Hypothalamus (tissue), 51 donors: ENCODE measurements around the gene F5.

Experiments used
- DNase-seq, 51 donors: peaks; one replicate each; lab custom pipeline; 2025; lab: John Stamatoyannopoulos, UW

The F5 gene

DNA sequence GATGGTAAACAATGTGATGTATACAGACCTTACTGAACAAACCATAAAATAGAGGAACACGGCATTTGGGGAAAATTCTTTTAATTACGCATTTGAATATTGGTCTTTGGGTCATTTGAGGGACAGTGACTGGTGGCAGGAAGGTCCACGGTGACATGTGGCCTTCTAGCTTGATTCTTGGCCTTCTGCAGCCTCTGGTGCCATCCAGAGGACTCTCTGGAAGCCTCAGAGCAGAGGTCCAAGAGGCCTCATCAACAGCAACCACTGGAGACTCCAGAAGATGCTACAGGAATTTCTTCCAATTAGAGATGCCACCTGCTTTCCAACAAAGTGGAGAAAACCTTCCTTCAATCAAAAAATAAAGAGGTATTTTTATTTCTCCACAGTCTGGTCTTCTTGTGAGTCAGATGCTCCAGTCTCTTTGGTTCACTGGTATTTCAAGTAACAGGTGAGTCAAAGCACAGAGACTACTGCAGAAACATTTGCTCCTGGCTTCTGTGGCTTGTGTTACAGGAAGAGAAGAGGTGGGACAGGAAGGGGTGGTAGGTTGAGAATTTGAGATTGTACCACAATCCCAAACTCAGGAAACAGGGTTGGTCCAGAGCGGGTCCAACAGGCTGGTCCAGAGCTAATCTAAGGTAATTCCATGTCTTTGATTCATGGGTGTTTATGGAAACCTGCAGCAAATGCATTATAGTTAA, 2.7 kb upstream of the F5 start:
- no peak for DNase-seq

DNA sequence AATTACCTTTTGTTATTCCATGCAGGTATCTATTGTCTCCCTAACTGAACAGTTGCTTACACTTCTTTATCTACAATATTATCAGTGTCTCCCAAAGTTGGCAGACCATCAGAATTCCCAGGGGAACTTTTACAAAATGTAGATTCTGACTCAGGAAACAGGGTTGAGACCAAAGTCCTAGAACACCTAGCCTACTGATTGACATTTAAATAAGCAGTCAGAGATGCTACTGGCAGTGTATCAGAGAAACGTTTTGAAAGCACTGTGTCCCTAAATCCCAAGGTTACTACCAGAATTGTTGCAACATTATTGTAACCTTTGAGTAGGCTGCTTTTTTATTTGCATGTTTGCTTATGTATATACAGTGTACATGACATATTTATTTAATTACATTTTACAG, 1.8 kb upstream of the F5 start:
- no peak for DNase-seq

DNA sequence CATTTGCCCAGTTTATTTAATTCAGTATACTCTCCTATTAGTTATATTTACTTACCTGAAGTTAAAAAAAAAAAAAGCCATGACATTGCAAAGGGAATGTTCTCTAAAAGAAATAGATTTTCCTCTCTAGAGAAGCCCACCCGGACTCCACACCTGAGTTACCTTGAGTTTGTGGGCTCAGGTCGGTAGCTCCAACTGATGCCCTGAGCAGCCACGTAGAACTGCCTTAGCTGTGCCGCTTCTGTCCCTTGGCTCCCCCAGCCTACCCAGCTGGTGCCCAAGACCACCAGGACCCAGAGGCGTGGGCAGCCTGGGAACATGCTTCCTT, 250 bp downstream of the F5 start:
- no peak for DNase-seq

DNA sequence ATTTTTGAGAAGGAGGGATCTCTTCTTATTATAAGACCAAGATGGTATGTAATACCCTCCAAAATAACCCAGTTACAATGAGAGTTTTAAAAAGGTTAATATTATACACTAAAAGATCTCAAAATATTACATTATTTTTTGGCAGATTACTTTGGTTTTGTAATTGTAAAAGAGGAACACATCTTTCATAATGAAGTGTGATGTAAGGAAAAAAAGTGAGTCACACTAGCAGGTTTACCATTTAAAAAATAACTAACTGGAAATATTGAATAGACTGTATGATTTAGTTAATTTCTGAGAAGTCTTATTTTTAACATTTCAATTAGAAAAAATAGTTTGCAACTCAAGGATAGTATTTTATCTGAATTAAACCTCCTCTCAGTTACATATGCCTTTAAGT, 1.1 kb downstream of the F5 start:
- no peak for DNase-seq

DNA sequence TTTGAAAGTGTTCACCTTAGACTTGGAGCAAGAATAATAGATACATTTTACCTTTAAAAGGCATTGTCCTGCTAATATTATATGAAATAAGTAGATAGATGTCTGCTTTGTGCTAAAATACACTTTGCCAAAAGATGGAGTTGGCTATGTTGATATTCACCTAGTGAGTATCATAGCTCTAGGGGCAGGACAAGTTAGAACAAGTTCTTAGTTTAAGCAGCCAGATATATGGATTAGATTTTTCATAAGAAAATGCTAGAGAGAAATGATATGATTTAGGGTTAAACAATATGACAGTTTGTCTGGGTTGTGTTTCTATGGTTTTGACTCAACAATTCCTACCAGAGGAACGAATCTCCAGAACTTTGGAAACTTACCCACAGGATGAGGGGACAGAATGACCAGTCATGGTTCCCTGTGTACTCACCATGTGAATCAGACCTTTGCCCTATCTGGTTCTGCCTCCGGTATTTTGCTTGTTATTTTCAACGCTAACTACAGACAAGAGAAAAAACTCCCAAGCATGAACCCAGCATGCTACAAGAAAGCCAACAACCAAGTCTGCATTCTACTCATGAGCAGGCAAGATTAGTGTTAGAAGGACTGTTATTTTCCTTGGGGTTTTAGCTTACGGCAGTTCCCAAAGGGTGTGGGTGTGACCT, 1.7 kb downstream of the F5 start:
- DNase-seq, result no peak

DNA sequence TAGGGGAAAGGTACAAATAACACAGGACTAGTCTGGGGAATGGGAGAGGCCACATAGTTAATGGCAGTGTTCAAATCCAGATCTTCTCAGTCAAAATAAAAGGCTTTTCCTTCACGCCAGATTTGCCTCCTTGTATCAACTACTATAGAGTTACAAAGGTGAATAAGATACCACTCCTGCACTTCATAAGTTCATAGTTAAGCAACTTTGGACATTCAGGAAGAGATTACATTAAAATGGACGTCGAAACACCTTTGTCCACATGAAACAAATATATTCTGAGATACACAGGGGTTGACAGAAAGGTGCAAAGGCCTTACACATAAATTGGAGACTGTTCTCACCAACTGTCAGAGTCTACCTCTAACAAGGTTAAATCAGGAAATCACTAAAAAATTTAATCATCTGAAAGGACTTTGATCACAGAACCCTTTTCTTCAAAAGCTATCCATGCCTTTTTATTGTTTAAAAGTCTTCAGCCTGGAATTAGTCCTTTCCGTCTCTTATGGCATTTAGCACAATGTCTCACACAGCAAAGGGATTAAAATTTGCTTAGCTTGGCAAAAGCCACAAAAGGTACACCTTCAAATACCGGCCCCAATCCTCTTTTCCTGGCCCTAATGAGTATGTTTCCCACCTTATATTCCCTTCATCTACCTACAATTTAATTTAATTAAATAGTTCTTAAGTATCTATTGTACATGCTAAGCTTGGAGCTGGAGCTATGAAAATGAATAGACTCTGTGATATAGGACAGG, 8.1 kb downstream of the F5 start:
- no peak for DNase-seq

DNA sequence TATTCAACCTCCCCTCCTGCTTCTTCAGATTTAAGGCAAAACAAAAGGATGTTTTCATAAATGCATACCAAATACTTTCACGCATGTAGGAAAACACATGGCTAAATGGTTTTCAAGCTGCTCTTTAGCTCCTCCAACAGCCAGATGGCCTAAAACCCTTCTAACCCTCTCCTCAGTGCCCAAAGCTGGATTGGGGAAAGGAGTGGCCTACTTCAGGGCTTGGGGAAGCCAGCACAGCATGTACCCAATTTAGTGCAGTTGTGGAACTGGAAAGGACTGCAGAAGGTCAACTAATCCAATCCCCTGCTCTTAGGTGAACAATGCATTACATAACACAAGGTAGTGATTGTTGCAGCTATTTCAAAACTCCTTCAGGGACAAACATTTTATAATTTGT, 9.3 kb downstream of the F5 start:
- no peak for DNase-seq

DNA sequence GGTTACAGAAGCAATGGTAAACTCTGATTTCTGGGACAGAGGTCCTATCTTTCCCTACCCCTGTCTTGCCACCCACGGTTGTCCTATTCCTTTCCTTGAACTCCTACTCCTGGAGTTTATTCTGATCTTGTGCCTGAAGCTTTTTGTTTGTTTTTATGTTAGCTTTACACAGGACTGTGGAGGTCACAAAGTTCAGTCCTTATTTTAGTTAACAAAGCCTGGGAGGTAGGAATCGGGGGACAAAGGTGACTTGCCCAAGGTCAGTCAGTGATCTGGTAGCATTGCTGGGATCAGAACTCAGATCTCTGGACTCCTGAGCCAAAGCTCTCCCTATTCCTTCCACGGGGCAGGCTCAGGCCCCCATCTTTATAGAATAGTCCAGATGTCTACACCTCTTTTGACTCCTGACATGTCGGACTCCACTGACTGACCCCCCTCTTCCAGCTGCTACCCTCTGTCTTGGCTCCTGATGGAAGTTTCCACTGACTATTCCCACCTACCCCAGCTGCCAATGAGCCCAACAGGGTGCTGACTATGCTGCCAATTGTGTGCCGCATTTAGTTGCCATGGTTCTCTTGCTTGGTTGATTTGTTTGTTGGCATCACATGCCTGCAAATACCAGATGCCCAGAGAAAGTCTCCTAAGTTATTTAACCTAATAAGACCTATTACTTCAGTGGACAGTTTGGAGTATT, 9.9 kb downstream of the F5 start:
- peak in 11 of 51 donors; percentile 1 to 15 (median 7) for DNase-seq

DNA sequence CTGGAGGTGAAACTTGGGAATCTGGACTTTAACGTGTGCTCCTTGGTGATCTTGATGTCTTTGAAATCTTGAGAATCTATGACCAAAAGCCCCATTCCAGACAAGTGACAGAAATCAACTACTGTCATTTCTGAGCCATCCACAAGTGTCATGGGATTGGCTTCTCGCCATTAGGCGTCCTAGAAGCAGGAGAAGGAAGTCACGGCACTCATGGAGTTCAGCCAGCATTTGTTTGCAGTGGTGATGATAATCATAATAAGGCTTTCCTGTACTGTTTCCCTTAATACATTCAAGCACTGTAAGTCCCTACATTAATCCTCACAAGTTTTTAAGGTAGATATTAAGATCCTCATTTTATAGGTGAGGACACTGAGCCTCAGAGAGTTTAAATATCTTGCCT, 11.9 kb downstream of the F5 start:
- DNase-seq, result no peak

DNA sequence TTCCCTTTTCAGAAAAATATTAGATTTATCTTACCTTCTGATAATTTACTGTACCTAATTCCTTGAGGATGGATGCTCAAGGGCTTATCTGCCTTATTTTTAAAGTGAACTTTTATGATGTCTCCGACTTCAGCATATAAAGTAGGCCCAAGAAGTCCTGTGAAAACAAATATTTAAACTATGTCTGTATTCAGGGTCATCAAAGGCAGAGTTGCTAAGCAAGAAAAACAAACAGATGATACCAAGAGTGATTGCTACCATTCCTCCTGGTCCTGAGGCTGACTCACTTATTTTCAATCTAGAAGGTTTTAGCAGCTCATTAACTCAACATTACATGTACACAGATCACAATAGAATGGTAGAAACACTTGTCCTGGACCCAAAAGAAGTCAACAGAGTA, 14.1 kb downstream of the F5 start:
- no peak for DNase-seq

DNA sequence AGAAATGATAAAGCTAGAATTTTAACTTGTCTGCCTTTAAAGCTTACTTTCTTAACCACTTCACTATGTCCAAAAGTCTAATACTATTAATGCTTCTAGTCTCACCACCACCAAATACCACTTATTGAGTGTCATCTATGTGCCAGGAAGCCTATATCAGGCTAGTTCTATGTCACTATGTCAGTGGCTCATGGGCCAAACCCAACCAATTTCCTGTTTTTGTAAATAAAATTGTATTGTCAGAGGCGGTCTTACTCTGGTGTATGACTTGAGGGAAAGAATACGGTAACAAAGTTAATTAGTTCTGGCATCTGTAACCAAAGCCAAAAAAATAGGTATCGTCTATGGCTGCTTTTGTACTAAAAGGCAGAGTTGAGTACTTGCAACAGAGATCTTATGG, 14.8 kb downstream of the F5 start:
- DNase-seq, result no peak

DNA sequence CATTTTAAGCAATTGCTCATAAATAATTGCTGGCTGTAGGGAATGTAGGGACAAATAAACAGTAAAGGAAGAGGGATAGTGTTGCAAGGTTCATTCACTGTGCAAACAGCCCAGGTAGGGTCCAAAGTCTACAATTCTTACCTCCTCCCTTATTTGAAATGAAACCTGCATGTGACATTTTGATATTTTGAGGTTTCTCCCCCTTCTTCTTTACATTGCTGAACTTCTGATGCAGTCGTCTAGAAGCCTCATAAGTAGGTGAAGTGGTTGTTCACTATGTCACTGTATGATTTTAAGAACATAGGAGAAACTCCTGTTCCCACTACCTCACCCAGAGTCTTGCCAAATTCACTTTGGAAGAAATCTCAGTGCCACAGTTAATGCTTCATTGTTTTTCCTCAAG, 16.1 kb downstream of the F5 start:
- DNase-seq, result no peak

DNA sequence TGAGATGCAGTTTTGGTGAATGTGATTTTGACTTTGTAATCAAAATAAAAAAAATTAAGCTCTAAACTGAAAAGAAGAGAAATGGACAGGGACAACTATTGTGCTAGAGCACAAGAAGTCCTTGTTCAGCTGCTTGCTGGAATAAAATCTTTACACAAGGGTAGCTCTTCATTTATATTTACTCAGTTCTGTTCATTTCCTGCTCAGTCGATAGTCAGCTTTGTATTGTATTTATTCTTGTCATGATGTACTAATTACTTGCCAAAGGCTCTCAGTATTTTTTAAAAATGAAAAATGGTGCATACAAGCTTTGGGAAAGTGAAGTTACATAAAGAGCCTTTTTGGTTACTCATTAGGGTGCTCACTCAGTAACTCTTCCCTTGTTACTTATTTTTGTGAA, 17.8 kb downstream of the F5 start:
- no peak for DNase-seq

DNA sequence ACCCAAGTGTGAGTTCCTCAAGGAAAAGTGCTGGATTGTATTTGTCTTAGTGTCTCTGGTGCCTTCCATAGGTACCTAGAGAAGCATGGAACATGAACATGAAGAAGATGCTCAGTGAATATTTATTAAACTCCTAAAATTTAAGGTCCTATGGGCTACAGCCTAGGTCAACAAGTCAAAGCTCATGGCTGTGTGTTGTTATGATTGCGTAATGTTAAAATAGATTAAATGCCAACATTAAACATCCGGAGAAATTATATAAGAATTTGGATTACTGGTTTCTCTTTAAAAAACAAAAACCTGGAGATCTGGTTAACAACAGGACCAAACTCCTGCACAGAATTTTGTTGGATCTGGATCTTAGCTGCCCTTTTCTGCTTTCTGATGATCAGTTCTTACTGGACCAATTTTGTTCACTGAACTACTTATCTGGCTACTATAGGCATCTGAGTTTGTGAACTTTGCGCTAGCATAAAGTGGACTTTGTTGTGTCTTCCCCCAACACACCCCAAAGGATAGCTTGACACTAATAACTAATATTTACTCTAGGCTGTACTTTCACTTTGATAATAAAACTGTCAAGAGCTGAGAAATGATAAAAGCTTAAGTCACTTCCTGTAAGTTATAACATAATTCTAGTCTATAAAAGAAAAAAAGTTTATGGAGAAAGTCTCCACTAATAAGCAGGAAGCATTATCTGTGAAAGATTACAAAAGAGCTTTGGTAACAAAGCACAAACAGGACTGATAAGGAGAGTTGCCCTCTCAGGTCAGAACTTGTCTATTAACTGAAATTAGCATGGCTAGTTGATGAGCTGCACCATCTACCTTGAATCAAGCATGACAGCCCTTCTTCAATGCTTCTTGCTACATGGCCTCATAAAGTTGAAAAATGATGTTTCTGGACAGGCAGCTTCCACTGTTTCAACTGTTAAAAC, 20.7 kb downstream of the F5 start:
- DNase-seq, result no peak

DNA sequence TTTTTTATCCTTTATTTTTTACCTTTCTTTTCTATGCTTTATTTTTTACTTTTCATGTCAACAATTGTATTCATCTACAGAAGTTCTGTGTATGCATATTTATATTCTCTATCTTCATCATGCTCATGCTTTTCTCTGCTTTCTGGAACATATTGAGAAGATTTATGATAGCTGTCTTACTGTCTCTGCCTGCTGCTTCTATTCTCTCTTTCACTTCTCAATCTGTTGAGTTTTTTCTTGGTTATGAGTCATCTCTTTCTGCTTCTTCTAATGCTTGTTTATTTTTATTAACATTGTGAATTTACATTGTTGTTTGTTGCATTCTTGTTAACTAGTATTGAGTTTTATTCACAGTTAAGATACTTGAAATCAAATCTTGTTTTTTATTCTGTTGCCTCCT, 22.6 kb downstream of the F5 start:
- DNase-seq, result no peak

DNA sequence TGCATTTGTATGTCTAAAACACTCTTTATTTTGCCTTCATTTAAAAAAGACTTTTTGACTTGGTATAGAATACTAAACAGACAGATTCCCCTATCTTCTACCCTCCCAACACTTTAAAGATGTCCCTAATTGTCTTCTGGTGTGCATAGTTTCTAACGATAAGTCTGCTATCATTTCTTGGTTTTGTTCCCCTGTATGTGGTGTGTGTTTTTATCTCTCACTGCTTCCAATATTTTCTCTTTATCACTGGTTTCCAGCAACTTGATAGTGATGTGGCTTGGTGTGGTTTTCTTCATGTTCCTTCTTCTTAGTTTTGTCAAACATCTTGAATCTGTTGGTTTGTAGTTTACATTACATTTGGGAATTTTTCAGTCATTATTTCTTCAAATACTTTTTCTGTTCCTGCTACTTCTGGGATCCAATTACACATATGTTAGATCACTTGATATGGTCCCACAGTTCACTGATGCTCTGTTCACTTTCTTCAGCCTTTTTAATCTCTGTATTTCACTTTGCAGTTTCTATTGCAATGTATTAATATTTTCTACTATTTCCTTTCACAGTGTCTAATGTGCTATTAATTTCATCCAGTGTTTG, 23.2 kb downstream of the F5 start:
- DNase-seq, result no peak

DNA sequence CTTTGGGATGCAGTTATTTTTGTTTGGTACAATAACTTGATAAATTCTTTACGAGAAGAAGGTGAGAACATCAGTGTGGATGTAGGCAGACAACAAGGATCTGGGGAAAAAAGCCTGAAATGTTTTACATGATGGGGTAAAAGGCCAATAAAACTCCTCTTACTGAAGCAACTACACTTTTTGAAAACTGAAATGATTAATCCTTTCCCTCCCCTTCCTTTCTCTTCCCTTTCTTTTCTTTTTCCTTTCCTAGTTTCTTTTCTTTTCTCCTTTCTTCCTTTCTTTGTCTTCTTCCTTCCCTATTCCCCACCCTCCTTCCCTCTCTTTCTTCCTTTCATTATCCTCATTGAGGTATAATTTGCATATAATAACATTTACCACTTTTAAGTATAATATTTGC, 24.6 kb downstream of the F5 start:
- DNase-seq, result no peak

DNA sequence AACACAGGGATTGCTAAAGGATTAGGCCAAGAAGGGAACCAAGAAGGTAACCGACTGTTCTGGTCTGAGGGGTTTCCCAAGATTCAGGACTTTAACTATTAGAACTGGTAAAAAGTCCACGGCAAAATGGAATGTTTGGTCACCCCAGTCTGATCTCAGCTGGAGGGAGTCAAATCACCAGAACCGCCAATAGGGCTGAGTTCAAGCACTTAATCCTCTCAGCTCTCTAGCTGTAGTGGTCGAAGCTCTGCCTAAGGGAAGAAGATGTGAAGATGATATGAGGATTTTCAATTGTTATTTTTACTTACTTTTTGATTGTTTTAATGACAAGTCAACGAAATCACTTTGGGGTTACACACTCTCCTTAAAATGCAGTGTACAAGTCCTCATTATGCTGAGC, 29.1 kb downstream of the F5 start:
- DNase-seq, result no peak

DNA sequence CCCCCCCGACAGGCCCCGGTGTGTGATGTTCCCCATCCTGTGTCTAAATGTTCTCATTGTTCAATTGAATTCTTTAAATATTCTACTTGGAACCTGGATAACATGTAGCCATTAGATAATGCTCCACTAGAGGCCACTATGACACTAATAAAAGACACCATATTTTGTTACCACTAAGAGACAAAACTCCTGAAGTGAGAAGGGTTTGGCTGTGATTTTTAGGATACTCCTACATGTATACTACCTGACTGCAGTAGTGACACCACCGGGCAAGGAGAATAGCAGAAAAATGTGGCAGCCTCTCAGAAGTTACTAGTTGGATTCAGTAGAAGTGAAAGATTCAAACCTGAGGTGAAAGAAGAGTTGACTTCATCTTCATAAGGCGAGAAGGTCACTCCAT, 36.0 kb downstream of the F5 start:
- peak in 2 of 51 donors; percentile 3 to 6 for DNase-seq

DNA sequence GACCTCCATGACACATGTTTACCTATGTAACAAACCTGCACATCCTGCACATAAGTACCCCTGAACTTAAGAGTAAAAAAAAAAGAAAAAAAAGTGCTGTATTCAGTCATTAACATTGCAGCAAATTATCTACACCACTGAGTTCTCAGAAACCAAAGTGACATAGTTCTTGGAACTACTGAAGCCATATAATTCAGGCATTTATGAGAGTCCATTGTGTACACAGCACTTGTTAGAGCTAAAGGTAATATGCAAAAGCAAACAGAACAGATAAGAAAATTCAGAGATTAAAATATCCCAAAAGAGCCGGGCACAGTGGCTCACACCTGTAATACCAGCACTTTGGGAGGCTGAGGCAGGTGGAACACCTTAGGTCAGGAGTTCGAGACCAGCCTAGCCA, 38.0 kb downstream of the F5 start:
- DNase-seq, result no peak
